NCI-H2107 (cell line): ENCODE results near the gene KCNT2.
"Not testable (repeated sequence)": the region's sequence is repeated elsewhere in the genome, so short reads cannot be mapped to it uniquely, and the experiment has no call there.

ENCODE experiments used
- DNase-seq: peaks from one replicate; lab custom pipeline; 2025; lab: John Stamatoyannopoulos, UW

KCNT2 gene

DNA sequence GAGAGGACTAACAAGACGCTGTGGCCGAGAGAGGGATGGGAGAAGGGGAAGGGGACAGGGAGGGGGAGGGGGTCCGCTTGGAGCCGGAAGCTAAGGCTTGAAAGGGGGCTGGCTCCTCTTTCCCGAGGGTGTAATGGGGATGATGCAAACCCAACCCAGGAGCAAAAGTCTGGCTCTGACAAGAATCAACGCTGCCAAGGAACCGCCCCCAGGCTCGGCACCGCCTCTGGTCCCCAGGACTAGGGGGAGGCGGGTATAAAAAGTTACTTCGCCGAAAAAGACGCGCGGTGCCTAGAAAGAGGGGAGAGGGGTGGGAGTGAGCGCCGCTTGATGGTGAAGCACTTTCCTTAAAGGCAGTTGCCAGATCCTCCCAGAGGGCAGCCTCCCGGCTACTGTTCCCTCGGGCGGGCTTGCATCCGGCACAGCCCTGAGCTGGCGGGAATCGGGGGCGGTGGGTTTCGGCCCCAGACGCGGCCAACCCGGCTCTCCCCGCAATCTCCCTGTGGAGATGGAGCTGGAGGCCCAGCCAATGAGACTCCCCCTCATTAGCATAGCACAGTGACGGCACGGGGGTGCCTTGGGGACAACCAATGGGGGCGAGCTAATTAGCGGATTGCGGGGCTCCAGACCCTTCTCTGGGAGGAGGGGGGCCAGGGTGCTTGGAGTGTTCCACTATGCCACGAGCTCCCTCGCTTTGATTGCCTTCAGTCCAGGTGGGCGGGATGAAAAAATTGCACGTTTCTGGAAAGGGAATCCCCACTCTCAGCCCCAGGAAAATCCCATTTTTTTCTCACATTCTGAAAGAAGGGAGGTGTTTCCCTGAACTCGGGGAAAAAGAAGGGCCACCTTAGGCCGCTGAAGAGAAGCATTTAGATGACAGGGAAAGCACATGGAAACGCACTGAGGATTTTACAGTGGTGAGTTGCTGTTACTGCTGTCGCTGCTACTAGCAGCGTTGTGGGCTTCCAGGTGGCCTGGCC lies at the start of gene KCNT2:
Gene KCNT2 (minus strand): TSS at position 51 of the 980 bp plus-strand sequence. CDS start 131 bp downstream, outside the sequence.
- DNase-seq, result peak; percentile 83

GRCh38 chr1:196655494-196655893 lies 47.3 kb upstream of the KCNT2 start:
- DNase-seq, result no peak

DNA sequence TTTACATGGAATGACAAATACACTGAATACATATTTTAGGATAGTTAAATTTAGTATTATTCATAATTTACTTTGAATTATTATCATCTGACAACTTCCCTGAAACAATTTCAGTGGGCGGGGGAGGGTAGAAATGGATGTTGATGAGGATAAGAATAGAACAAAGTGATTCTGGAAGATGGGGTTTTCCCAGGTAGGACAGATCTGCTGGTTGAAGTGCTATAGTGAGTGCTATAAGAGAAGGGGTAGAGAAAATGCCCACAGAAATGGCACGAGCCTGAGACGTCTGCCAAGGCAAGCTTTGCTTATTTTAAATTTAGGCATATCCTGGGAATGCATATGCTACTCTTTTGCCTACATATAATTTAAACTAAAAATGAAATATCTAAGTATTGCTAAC lies 46.8 kb upstream of the KCNT2 start:
- no peak for DNase-seq

DNA sequence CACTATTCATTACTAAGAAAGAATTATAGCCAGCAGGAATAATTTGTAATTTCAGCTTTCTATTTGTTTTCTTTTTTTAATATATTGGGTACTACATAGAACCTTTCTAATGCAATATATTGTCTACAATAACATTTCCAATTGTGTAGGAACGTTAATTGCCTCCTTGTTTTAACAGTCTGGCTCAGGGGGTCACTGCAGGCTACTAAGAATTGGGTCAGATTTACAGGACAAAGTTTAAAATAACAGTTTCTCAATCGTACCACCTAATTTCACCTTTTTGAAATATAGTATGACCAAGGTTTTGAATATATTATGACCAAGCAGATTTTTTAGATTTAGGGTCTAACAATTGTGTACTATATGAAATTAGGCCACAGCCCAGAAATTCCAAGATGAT lies 46.0 kb upstream of the KCNT2 start:
- no peak for DNase-seq

GRCh38 chr1:196651637-196652215 lies 43.5 kb upstream of the KCNT2 start, which contains the start of gene CFH:
Gene CFH (plus strand): TSS chr1:196652043. CDS start chr1:196652118, 75 bp downstream.
- DNase-seq, result no peak

- DNase-seq, result no peak
These were observed 42.8 kb upstream of the KCNT2 start for GRCh38 chr1:196651079-196651478.

GRCh38 chr1:196650403-196650802 lies 42.2 kb upstream of the KCNT2 start:
- no peak for DNase-seq

GRCh38 chr1:196649990-196650389 lies 41.8 kb upstream of the KCNT2 start:
- DNase-seq, result no peak

DNA sequence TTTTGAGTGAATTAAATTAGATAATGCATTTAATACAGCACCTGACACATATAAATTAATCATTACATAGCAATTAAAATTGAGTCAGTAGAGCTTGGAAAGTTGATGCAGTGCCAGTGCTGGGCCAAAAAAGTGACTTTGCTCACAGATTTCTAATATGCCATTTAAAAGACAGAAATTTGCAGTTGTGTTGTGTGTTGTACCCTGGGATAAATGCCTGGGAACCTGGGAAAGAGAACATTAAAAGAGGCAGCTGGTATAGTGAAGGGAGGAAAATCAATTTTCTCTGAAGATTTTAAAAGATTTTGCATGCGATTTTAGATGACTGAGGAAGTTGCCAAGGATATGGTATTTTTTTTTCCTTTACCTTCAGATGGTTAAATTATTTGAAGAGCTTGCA lies 32.7 kb upstream of the KCNT2 start:
- no peak for DNase-seq

DNA sequence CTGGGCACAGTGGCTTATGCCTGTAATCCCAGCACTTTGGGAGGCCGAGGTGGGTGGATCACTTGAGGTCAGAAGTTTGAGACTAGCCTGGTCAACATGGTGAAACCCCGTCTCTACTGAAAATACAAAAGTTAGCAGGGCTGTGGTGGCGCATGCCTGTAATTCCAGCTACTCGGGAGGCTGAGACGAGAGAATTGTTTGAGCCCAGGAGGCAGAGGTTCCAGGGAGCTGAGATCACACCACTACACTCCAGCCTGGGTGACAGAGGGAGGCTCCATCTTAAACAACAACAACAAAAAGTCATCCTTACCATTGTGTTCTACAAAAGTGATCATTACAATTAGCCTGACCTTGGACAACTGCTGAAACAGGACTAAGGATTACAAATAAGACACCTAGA lies 31.1 kb upstream of the KCNT2 start:
- DNase-seq, result not testable (repeated sequence)

- no peak for DNase-seq
These were observed 30.2 kb upstream of the KCNT2 start for GRCh38 chr1:196638466-196638865.

DNA sequence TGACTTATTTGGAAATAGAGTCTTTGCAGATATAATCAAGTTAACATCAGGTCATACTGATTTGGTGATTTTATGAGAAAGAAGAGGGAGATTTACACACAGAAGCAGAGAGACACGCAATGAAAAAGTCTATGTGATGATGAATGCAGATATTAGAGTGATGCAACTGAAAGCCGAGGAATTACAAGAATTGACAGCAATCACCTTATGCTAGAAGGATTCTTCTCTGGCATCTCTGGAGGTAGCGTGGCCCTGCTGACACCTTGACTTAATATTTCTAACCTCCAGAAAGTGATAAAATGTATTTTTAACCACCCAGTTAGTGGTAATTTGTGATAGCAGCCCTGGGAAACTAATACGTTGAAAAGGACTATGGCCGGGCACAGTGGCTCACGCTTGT lies 29.4 kb upstream of the KCNT2 start:
- DNase-seq, result no peak

DNA sequence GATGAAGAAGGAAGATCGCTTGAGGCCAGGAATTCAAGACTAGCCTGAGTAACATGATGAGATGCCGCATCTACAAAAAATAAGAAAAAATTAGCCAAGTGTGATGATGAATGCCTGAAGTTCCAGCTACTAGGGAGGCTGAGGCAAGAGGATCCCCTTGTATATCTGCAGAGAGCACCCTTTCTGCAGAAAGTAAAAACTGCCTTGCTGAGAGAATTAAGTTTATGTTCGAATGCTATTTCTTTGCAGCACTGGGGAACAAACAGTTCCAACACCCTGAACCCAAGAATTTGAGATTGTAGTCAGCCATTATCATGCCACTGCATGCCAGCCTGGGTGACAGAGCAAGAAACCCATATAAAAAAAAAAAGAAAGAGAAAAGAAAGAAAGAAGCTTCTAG lies 20.6 kb upstream of the KCNT2 start:
- no peak for DNase-seq

- DNase-seq, result no peak
These were observed 14.8 kb upstream of the KCNT2 start for GRCh38 chr1:196623079-196623478.

GRCh38 chr1:196619721-196620120 lies 11.5 kb upstream of the KCNT2 start:
- DNase-seq, result no peak

GRCh38 chr1:196611873-196612272 lies 3.6 kb upstream of the KCNT2 start:
- DNase-seq, result no peak

DNA sequence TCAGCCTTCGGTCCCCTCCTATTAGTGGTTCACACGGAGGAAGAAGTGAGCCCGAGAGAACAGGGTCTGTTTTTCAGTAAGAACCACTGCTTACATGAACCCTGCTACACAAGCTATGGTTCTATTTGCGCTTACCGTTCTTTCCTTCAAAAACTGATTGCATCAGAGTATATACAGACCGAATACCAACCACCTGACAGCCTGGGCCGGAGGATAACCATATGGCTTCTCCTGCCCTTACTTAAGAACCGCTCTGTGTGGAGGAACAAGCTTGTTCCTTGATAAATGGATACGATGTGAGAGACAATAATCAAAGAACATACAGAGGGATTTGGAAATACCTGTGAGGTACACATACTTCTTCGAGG lies 1.1 kb upstream of the KCNT2 start:
- no peak for DNase-seq

- no peak for DNase-seq
These were observed 259 bp downstream of the KCNT2 start for GRCh38 chr1:196607981-196608380.

GRCh38 chr1:196603651-196604050 lies 4.6 kb downstream of the KCNT2 start:
- DNase-seq, result no peak

DNA sequence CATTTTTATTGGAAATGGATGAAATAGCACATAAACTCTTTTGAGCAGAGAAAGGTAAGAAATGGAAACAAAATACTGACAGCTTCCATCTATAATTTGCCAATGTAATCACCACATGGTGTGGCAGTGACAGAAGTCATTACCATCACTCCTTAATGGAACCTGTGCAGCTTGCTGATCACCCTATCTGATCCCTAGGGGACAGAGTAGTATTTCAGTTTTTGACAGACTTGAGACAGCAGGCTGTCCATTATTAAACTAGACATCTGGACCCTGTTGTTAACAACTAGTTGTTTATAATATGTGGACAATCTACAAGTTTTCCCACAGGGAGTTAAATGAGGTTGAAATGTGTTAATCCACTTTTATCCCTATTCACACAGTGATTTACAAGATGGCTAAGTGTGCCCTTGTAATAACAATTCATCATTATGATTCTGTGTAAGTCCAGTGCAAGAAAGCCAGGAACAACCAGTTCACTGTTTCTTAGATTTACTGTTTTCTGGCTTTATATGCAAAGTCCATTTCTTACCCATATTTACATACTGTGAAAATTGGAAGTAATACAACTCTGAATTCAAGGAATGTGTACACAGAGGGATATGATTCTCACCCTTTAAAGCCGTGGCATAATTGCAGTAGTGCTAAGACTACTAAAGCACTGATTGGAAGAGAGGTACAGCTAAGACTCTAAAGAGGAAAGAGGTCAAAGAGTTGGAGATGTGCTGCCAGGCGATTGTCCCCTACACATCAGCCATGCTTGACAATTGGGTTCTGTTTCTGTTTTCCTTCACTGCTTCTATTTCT lies 9.1 kb downstream of the KCNT2 start:
- no peak for DNase-seq

GRCh38 chr1:196594700-196595099 lies 13.5 kb downstream of the KCNT2 start:
- DNase-seq, result no peak

DNA sequence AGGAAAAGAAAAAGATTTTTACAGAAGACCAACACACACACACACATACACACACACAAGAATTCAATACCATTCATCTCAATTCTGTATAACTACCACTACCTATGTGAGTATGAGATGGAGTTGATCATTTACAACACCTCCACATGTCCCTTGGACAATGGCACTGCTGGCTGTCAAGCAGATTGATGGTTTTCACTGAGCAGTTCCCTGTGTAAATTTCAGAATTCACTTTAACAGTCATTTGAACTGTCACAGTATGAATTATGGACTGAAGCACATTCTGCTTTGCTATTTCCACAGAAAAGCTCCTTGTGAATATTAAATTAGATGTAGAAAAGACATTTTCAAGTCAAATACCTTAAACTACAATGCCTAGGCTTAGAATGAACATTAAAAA lies 14.3 kb downstream of the KCNT2 start:
- DNase-seq, result no peak

DNA sequence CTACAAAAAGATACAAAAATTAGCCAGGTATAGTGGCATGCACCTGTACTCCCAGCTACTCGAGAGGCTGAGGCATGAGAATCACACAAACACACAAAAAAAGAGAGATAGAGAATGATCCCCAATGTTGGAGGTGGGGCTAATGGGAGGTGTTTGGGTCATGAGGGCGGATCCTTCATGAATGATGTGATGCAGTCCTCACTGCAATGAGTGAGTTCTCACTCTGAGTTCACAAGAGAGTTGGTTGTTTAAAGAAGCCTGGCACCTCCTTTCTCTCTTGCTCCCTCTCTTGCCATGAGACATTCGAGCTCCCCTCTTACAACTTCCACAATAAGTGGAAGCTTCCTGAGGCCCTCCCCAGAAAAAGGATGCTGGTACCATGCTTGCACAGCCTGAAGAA lies 17.3 kb downstream of the KCNT2 start:
- no peak for DNase-seq
